Inflammatory macrophage treated with lipopolysaccharide for 1 hour (primary cell): ENCODE measurements around the gene MVK.
"Not testable (repeated sequence)": the region's sequence is repeated elsewhere in the genome, so short reads cannot be mapped to it uniquely, and the experiment has no call there.

ENCODE experiments used
- DNase-seq, 2 donors: peaks; one replicate each; pipeline ENCODE4 v3.0.0-alpha.2; 2020 to 2022

Gene MVK

DNA sequence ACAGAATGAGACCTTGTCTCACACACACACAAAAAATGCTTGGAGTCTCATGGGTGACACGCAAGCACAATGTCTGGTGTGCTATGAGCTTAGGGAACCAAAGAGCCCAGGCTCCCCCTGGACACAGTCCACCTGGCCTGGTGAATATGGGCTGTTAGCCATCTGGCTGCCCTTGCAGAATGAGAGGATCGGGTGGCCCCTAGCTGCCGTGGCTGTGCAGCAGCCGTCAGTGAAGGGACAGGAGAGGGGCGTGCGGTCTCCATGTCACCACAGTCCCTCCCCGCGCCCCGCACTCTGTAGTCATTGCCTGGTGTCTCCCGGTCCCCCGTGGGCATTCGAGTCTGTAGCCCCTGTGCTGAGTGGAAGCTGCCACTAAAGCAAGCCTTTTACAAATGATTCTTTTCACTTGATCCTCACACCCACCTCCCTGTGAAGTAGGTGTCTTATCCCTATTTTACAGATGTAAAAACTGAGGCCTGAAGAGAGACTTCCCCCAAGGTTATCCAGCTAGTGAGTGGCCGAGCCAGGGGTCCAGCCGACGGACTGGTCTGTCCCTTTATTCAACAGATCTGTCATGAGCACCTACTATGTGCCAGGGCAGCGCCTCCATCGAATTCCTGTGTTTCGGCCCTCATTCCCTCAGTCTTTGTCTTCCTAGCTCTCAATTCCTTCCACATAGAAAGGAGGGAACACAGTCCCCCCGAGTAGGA is 18.8 kb downstream of the MVK start:
- DNase-seq = no peak

DNA sequence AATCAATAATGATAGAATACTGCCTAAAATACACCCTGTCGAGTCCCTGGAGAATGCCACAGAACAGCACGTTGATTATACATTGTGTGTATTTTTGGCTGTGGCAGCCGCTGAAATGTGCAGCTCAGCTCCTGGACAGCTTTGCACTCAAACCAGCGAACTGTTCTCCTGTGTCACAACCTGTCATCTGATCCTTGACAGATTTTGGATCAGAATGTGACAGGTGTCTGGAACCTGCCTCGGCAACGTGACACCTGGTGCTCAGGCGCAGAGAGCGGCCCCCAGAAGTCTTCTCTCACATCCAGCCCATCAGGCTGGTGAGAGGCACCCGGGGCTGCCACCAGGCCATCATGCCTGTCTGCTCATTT is 19.3 kb downstream of the MVK start:
- no peak for DNase-seq

DNA sequence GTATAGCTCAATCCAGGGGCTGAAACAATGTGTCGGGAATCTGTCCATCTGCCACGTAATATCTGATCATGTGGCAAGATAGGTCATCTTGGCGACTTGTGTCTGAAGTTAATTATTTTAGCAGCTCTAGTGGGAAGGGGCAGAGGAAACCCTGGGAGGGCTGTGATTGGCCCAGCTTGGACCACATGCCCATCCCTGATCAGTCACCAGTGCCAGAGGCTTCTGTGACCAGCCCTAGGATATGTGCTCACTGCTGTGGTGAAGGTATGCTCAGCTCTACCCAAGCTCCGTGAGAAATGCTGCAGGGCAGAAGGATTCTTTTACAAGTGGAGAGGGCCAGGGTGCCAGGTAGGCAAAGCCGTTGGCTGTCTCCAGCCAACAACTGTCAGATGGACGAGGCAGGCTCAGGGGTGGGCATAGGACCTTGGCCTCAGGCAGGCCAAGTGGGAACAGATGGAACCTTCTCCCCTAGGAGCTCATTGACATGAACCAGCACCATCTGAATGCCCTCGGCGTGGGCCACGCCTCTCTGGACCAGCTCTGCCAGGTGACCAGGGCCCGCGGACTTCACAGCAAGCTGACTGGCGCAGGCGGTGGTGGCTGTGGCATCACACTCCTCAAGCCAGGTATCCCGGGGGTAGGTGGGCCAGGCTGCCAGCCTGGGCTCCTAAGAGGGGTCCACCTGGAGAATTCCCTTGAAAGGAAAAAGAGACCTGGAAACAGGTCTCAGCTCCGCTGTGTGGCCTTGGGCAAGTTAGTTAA is 21.1 kb downstream of the MVK start:
- no peak for DNase-seq

DNA sequence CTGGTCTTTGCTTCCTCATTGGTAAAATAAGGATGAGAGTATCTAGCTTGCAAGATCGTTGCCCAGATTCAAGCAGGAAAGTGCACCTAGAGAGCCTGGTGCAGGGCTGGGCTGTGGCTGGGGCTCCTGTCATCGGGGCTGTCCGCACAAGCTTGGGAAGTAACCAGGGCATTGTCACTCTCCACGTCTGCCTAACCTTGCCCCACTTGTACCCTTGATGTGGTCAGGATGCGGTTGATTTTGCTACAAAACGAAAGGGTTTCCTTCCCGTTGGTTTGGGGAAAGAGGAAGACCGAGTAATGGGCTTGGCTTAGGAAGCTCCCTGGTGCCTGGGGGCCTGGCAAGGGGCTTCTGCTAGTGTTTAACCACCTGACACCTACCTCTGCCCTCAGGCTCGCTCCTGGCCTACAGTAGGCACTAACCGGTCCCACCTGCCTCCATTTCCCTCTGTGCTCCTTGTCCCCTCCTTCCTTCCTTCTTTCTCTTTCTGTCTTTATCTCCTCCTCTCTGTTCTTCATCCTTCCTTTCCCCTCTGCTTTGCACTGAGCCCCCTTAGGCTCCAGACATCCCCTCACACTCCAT is 21.8 kb downstream of the MVK start:
- no peak for DNase-seq

DNA sequence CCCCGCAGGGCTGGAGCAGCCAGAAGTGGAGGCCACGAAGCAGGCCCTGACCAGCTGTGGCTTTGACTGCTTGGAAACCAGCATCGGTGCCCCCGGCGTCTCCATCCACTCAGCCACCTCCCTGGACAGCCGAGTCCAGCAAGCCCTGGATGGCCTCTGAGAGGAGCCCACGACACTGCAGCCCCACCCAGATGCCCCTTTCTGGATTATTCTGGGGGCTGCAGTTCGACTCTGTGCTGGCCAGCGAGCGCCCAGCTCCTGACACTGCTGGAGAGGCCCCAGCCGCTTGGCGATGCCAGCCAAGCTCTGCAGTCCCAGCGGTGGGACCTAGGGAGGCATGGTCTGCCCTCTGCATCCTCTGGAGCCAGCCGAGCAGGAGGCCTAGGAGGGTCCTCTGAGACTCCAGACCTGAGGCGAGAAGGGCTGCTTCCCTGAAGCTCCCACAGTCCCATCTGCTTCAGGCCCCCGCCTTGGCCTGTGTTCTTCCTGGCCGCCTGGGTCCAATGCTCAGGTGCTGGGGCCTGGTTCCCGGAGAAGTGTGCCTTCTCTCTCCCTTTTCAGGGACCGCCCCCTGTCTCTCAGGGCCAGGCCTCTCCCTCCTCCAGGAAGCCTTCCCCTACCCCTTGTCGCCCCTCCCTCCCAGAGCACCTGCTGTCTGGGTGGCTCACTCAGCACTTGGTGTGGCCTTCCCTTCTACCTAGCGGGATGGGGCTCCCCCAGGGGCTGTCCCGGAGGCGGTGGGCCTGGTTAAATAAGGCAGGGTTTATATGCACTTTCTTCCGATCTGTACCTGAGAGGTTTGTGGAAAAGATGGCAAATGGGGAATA is 23.0 kb downstream of the MVK start:
- DNase-seq = no peak

DNA sequence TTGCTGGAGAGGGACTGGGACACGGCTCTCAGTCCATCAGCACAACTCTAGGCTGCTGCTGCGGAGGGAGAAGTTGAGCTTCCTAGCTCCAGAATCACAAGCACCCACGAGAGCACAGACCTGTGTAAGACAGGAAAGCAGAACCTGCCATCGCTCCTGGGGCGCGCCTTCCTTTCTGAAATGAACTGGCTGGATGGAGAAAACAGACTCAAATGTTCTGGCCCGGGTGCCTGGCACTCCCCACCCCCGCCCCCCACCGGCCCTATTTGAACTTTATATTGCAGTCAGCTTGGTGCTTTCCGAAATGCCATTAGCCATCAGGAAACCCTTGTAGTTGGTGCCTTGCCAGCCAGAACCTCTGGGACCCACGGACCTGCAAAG is 23.8 kb downstream of the MVK start:
- no peak for DNase-seq

DNA sequence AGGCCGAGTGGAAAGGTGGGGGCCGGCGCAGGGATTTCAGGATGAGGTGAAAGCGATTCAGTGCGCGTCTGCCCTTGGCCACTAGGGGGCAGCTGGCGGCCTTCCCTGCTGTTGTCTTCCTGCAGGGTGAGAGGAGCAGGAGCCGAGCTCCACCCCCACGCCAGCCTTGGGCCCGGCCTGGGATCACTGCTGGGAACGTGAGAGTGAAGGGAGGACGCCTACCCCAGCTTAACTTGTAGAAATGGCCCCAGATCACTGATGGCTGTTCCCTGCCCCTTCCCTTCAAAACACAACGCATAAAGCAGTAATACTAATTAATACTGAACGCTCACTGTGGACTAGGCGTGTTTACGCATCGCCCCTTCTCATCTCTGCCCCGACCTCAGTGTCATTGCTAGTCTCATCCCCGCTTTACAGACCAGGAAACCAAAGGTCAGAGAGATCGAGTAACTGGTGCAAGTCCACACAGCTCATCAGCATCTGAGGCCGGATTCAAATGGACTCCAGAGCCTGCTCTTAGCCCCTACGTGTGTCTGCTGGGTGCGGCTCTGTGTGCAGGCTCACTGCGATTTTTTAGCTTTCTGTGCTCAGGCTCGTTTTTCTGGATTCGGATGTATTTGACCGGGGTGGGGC is 24.3 kb downstream of the MVK start:
- DNase-seq = peak; percentile 47 to 80

DNA sequence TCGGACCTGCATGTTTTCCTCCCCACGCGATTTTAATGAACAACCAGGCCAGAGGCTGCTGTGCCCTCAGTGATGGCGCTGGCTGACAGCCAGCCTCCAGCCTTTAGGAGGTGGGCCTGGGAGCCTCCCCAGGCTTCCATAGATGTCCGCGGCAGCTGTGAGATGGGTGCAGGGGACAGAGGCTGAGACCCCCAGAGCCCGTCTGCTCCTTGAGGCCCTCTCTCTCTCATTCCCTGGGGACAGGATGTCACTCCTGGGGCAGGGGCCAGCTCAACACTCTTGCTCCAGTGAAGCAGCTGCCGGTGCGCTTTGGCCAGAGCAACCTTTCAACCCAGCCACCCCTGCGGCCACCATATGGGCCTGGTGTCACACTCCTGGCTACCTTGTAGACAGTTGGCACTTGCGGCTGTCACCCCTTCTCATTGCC is 24.8 kb downstream of the MVK start:
- no peak for DNase-seq

DNA sequence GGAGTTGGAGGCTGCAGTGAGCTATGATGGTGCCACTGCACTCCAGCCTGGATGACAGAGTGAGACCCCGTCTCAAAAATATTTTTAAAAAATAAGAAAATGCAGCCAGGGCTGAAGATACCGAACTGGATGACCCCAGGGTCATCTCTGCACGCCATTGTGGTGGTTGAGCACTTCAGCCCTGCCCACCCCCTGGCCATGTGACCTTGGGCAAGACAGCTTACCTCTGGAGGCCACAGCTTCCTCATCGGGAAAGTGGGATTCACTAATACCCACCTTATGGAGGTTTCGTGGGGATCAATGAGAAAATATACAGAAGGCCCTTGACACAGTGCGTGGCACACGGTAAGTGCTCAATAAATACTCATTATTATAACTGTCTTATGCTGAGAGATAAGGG is 25.5 kb downstream of the MVK start:
- no peak for DNase-seq

DNA sequence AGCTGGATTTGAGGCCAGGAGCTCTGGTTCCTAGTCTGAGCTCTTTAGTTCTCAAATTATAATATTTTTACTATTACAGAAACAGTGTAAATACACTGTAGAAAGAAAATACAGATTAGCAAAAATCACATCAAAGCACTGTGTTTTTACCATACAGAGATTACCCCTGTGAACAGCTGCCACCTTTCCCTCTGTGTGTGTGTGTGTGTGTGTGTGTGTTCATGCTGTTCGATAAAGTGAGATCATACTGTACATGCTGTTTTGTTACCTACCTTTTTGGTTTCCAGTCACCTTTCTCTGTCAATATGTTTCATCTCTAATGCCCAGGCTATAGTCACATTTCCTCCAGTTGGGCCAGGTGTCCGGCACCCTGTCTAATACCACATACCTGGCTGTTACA is 26.9 kb downstream of the MVK start:
- DNase-seq = no peak

DNA sequence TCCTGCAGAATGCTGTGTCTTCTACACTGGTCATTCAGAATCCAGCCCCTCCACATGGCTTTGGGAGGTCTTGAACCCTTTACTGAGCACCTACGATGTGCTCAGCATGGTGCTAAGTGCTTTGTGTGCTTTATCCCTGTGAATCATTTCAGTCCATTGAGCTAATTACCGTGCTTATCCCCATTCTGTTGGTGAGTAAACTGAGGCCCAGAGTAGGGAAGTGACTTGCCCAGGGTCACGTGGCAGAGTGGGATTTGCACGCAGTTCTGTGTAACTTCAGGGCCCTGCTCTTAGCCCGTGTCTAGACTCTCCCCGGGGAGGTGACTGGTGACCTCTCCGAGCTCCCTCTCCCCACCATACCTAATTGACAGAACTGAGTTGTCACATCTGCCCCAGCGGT is 27.4 kb downstream of the MVK start:
- DNase-seq = no peak

DNA sequence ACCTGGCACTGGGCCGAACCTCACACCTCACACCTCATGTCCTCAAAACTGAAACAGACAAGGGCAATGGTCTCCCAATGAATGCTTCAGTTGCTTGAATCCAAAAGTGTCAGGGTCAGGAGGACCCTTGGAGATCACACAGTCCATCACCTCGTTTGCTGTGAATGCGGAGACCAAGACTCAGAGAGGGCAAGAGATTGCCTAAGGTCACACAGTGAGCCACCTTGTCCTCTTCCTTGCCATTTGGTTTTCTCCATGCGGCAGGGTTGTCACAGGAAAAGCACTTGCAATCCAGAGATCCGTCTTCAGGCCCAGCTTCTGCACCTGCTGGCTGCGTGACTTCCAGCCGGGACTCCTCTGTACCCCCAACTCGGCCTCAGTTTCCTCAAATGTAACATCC is 28.0 kb downstream of the MVK start:
- DNase-seq = no peak

DNA sequence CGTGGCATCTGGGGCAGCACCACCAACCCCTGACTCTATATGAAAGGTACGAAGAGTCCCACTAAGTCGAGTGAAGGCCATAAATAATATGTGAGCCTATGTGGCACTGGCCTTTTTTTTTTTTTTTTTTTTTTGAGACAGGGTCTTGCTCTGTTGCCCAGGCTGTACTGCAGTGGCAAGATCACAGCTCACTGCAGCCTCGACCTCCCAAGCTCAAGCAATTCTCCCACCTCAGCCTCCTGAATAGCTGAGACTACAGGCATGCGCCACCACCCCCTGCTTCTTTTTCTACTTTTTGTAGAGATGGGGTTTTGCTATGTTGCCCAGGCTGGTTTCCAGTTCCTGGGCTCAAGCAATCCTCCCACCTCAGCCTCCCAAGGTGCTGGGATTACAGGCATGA is 28.5 kb downstream of the MVK start:
- not testable (repeated sequence) for DNase-seq

DNA sequence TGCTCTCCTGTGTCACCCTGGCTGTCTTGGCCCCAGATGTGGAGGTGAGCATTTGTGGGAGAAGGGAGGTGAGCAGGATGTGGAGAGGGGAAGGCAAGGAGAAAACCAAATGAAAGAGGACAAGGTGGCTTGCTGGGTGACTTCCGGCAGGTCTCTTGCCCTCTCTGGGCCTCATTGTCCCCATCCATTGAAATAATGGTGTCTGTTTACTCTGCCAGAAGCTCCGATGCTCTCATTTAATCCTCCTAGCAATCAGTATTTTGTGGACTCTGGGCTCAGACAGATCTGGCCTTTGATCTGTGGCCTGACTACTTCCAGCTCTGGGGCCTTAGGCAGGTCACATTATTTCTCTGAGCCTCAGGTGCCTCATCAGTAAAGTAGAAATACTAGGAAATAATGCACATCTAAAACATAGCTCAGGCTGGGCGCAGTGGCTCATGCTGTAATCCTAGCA is 30.6 kb downstream of the MVK start:
- no peak for DNase-seq

DNA sequence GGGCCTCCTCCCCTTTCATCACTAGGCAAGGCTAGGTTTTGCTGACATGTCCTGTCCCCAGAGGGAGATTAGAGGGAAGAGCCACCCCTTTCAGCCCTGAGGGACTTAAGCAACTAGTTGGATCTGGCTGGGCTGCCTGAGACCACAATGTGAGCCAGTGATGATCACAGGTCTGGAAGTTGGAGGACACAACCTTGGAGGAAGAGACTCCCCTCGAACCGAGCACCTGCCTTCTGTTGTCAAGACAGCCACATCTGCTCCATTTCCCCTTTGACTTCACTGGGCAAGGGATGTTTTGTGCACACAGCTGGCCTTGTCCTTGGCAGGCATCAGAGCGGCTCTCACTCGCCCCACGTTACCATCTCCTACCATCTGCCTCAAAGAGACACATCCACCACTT is 31.4 kb downstream of the MVK start:
- DNase-seq = no peak

DNA sequence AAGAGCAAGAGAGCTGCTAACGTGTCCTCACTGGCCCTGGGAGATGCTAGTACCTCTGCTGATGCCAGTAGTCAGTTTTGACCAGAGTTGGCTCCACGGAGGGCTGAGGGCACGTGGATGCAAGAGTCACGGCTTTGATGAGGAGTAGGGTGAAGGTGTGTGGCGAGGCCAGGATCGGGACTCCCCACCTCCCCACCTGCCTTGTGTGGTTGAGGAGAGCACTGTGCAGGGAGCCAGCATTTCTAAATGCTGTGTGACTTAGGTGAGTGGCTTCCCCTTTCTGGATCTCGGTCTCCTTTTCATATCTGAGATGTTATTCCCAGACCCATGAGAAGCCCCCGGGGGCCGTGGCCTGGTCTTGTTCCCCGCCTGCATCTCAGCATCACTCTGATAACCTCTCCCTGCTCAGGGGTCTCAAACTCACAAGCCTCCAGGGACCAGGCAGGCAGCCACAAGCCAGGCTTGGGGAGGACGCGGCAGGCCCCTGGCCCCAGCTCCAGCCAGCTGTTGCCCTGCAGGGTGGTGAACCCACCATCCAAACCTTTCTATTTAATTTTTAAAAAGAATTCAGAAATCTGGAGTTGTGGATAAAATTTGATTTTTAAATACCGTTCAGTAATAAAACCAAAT is 32.1 kb downstream of the MVK start:
- no peak for DNase-seq

DNA sequence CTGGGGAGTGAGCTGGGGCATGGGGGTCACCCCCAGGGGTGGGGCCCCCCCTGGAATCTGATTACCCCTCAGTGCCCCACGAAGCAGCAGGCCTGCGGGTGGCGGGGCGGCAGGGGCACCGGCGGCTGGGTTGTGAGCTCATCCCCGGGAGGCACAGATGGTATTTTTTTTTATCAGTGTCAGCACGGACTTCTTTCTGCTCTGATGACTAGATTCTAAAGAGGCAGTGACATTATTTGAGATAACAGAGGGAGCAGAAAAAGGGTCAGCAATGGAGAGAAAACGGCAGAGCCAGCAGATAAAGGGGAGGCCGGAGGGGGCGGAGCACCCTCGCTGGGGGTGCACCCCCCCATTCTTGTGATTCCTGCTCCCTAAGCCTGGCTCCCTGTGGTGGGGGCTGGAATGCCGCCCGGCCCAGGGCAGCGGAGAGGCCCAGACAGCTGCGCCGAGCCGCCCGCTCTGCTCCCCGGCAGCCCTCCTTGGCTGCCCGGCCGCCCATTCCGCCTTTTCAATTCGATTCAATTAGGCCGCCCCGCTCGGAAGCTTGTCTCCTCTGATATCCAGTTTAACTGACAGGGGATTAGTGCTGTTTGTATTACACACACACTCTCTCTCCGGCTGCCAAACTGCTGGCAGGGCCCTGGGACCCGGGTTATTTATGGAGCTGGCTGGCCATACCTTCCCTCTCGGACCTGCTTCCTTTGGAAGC is 32.9 kb downstream of the MVK start:
- DNase-seq = no peak

DNA sequence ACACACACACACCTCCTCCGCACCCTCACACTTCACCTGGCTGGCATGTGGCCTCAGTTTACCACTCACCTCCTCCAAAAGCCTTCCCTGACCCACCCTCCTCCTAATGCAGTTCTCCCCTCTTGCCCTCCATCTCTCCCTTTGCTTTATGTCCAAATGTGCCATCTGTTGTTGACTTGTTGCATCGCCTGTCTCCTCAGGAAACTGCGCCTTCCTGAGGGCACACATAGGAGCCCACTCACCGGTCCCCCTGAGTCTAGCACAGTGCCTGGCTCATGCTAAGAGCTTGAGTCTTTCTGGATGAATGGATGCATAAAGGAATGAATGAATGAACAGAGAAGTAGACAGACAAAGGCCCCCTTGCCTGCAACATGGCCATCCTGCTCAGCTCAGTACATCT is 34.0 kb downstream of the MVK start:
- no peak for DNase-seq

DNA sequence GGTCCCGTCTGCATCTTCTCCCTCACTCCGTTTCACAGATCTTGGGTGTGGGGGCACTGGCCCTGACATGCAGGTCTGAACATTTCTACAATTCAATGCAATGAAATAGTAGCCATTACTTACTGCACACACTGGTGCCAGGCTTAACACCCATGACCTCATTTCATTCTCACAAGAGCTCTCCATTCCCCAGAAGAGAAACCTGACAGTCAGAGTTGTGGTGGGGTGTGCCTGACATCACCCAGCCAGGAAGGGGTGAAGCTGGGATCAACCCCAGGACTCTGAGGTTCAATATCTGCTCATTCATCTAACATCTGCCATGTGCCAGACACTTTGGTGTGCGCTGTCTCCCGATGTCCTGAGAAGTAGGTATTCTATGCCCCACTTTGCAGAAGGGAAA is 34.7 kb downstream of the MVK start:
- DNase-seq = no peak

DNA sequence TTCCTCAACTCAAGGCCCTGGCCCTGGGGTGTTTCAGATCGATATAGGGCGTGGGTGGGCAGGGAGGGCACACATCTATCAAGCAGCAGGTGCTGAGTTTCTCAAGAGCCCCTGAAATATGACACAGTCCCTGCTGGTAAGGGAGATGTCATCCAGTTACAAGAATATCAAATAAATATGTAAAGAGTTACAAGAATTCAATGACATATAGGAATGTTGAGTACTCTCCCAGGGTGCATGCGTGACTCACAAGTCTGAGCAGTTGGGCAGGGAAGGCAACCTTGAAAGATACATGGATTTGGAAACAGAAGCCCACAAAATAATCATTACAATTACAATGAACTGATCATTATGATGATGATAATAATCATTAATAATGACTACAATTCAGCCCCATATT is 35.2 kb downstream of the MVK start:
- DNase-seq = no peak

DNA sequence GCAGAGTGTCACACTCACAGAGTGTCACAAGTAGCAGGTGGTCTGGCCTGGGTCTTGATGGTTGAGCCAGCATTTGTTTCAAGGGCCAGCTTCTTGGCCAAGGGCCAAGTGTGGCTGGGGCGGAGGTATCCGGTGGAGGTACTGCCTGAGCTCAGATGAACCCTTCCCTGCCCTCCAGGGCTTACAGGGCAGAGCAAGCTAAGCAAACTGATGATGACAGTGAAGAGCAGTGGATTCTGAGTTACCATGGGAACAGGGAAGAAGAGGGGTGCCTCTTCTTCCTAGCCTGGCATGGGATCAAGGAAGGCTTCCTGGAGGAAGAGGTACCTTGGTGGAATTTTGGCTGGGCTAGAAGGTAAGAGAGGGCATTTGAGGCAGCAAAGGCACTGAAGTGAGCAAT is 35.7 kb downstream of the MVK start:
- DNase-seq = no peak

DNA sequence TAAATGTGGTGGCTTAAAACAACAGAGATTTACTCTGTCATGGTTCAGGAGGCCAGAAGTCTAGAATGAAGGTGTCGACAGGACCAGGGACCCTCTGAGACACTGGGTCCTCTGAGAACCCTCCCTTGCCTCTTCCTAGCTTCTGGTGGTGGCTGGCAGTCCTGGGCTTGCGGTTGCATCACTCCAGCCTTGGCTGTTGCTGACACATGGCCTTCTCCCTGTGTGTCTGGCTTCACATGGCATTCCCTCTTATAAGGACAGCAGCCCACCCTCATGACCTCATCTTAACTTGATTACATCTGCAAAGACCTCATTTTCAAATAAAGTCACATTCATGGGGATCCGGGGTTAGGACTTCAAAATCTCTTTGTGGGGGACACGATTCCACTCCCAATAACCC is 36.9 kb downstream of the MVK start:
- no peak for DNase-seq
